Osteoblast (primary cell): ENCODE measurements around the gene PTPRN2. TPM values are rescaled to one million over a fixed set of nuclear protein-coding genes. Genes with fewer than 3 reads are reported as not detected.

Experiments used
- DNase-seq: peaks from one replicate; pipeline ENCODE4 v3.0.0; 2011; ENCODE audit warnings: low spot score, mixed read lengths; ENCODE audit not compliant: insufficient read length; ENCODE audit errors: missing footprints
- H2AFZ ChIP-seq: 2 replicates; pipeline ENCODE4 v1.6.0; 2011; ENCODE audit warnings: mild to moderate bottlenecking, low read length
- H3K27ac ChIP-seq: 2 replicates; pipeline ENCODE4 v1.5.1; 2011; ENCODE audit warnings: mild to moderate bottlenecking, low read depth, low read length, moderate library complexity
- H3K27me3 ChIP-seq: 2 replicates; pipeline ENCODE4 v1.6.0; 2012; ENCODE audit warnings: mild to moderate bottlenecking, control low read depth, inconsistent platforms, low read length, moderate library complexity; ENCODE audit not compliant: insufficient read depth
- H3K36me3 ChIP-seq: 2 replicates; pipeline ENCODE4 v1.5.1; 2011; ENCODE audit warnings: mild to moderate bottlenecking, low read length, control low read depth, moderate library complexity; ENCODE audit not compliant: insufficient read depth
- H3K4me1 ChIP-seq: 2 replicates; pipeline ENCODE4 v1.5.1; 2011; ENCODE audit warnings: mild to moderate bottlenecking, low read length, control low read depth, moderate library complexity; ENCODE audit not compliant: insufficient read depth
- H3K4me2 ChIP-seq: 2 replicates; pipeline ENCODE4 v1.6.0; 2011; ENCODE audit warnings: mild to moderate bottlenecking, low read length; ENCODE audit not compliant: insufficient read depth
- H3K4me3 ChIP-seq: fragments of 200-600 bp; sonication (generic); 3 replicates; pipeline ENCODE4 v1.5.1; 2012; ENCODE audit warnings: mild to moderate bottlenecking, low read length, inconsistent platforms; ENCODE audit not compliant: insufficient read depth
- H3K79me2 ChIP-seq: 2 replicates; pipeline ENCODE4 v1.6.0; 2012; ENCODE audit warnings: mild to moderate bottlenecking, low read length, control low read depth, inconsistent platforms; ENCODE audit not compliant: insufficient read depth
- H3K9me3 ChIP-seq: 2 replicates; pipeline ENCODE4 v1.5.1; 2011; ENCODE audit warnings: low read depth, low read length, control low read depth
- H4K20me1 ChIP-seq: 2 replicates; pipeline ENCODE4 v1.6.0; 2012; ENCODE audit warnings: mild to moderate bottlenecking, low read length, control low read depth; ENCODE audit not compliant: insufficient read depth
- total RNA-seq: library from RNA; depleted of rRNA; stranded (reverse); fragments of >200 nt; gene quantifications from 2 replicates; pipeline ENCODE4 v1.2.3, GENCODE V29; 2012
- TF ChIP-seq, protein P1 (sequence below): IDR thresholded peaks from 2 replicates; pipeline ENCODE4 v1.5.1; 2011; ENCODE audit warnings: mild to moderate bottlenecking, low read depth, low read length, moderate library complexity; ENCODE audit errors: extremely low read depth

Gene PTPRN2
- total RNA-seq, 1 donor = 0.36 TPM

DNA sequence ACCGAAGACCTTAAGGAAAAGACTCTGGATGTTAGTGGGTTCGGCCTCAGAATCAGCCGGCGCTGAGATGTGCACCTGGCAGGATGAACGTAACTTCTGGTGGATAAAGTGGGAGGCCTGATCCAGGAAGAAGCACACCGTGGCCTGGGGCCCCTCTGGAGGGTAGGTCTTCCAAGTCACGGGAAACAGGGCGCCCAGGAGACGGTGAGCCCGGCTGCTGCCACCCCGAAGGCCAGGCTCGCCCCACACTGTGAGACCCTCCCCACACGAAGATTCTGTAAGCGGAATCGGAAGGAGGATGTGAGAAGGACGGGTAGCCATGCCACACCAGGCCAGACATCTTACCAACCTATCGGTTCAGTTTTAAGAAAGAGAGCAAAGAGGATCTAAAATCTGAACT is 971.8 kb downstream of the PTPRN2 start:
- no peak overlapping the region for H2AFZ ChIP-seq
- TF ChIP-seq, protein P1, sequence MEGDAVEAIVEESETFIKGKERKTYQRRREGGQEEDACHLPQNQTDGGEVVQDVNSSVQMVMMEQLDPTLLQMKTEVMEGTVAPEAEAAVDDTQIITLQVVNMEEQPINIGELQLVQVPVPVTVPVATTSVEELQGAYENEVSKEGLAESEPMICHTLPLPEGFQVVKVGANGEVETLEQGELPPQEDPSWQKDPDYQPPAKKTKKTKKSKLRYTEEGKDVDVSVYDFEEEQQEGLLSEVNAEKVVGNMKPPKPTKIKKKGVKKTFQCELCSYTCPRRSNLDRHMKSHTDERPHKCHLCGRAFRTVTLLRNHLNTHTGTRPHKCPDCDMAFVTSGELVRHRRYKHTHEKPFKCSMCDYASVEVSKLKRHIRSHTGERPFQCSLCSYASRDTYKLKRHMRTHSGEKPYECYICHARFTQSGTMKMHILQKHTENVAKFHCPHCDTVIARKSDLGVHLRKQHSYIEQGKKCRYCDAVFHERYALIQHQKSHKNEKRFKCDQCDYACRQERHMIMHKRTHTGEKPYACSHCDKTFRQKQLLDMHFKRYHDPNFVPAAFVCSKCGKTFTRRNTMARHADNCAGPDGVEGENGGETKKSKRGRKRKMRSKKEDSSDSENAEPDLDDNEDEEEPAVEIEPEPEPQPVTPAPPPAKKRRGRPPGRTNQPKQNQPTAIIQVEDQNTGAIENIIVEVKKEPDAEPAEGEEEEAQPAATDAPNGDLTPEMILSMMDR = no peak
- peak; percentile 35 for DNase-seq
- H3K9me3 ChIP-seq = no peaks in the 10 kb centered on the region
- H3K27ac ChIP-seq = no peak overlapping the region
- H3K4me2 ChIP-seq = no peak overlapping the region
- no peaks in the 10 kb centered on the region for H3K4me1 ChIP-seq
- no peaks in the 10 kb centered on the region for H4K20me1 ChIP-seq
- H3K4me3 ChIP-seq = no peak overlapping the region
- no peaks in the 10 kb centered on the region for H3K27me3 ChIP-seq
- no peaks in the 10 kb centered on the region for H3K79me2 ChIP-seq
- H3K36me3 ChIP-seq = no peaks in the 10 kb centered on the region

DNA sequence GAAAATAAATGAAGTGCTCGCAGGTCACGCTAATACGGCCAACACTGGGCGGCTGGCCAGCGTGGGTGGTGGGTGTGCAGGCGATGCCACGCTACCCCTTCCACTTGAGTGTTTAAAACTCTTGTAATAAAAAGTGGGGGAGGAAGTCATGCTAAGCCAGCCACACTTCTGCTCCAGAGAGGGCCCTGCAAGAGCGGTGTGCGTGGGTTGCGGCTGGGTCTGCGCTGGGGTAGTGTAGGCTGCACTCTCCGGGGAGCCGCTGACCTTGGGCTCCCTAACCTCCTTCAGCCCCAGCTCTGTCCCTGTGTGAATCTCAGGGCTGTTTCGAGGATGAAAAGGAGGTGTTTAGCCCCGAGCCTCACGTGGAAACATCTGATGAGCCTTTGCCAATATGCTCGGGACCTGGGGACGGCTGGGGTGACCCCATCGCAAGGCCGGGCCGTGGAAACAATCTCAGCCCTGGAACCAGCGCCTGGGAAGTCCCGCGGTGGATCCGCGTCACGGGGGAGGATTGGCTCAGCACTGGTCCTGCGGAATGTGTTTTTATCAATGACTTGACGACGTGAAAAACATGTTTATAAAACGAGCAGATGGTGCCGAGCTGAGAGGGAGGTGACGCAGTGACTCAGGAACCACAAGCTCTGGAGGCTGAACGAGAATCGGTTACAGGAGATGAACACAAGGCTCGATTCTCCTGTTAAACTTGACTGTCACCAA is 972.4 kb downstream of the PTPRN2 start:
- Histone ChIP-seq H3K27ac (no peak overlapping the region), H3K9me3 (no peaks in the 10 kb centered on the region), H2AFZ (no peak overlapping the region), H4K20me1 (no peaks in the 10 kb centered on the region), H3K27me3 (no peaks in the 10 kb centered on the region), H3K79me2 (no peaks in the 10 kb centered on the region), H3K4me1 (no peaks in the 10 kb centered on the region), H3K36me3 (no peaks in the 10 kb centered on the region), H3K4me3 (no peak overlapping the region), H3K4me2 (no peak overlapping the region)
- DNase-seq = peak; percentile 52
- TF ChIP-seq, protein P1 = no peak

DNA sequence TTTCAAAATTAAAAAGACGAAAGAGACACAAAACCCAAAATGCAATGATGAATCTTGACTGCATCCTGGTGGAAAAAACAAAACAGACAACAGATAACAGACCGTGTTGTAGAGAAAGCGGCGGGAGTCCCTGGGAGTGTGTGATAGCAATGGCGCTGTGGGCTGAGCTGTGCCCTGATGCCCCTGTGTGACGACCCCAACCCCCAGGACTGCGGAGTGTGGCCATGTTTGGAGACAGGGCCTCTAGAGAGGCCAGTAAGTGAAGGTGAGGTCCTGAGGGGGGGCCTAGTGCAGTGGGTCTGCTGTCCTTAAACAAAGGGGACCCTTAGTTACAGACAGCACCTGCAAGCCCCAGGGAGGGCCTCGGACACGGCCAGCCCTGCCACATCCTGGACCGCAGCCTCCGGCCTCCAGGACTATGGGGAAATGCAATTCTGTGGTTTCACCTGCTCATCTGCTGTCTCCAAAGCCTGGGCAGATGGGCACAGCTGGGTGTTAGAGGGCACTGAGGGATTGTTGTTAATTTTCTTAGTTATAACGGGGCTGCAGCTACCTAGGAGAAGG is 973.1 kb downstream of the PTPRN2 start:
- Histone ChIP-seq H3K9me3 (no peaks in the 10 kb centered on the region), H3K27ac (no peak overlapping the region), H3K4me1 (no peaks in the 10 kb centered on the region), H4K20me1 (no peaks in the 10 kb centered on the region), H3K79me2 (no peaks in the 10 kb centered on the region), H3K36me3 (no peaks in the 10 kb centered on the region), H2AFZ (no peak overlapping the region), H3K4me2 (no peak overlapping the region), H3K27me3 (no peaks in the 10 kb centered on the region), H3K4me3 (no peak overlapping the region)
- TF ChIP-seq, protein P1 = no peak
- DNase-seq = peak; percentile 75

DNA sequence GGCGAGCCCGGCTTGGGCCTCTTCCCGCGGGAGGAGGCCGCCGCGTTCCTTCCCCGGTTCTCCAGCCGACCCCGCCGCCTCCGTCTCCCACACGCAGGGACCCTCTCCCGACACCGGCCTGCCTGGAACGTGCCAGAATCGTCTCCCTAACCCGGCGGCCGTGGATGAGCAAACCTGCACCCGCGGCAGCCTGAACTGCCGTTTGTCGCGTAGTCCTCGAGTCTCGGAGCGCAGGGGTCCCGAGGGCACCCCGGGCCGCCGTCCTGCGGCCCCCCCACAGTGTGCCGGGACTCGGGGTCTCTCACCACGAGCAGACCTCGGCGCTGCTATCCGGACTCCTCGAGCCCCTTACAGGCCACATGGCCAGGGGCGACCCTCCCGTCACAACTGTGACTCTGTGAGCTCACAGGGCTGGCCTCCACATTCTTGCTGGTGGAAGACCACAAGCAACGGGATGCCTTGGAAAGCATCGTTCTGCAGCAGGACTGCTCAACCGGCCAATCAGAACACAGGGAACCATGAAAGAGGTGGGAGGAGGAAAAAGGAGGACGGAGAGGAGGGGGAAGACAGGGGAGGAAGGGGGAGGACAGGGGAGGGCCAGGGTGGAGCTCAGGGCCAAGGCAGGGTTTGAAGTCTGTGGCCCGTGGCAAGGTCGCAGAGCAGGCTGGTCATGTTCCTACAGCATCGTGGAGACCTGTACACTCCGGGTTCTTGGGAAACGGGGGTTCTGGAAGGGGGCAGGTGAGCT is 973.9 kb downstream of the PTPRN2 start:
- no peak overlapping the region for H3K27ac ChIP-seq
- no peaks in the 10 kb centered on the region for H3K9me3 ChIP-seq
- no peaks in the 10 kb centered on the region for H3K27me3 ChIP-seq
- no peak overlapping the region for H3K4me3 ChIP-seq
- peak; percentile 60 for DNase-seq
- H3K36me3 ChIP-seq = no peaks in the 10 kb centered on the region
- no peak overlapping the region for H3K4me2 ChIP-seq
- no peaks in the 10 kb centered on the region for H3K79me2 ChIP-seq
- H2AFZ ChIP-seq = no peak overlapping the region
- no peaks in the 10 kb centered on the region for H4K20me1 ChIP-seq
- TF ChIP-seq, protein P1 = no peak
- H3K4me1 ChIP-seq = no peaks in the 10 kb centered on the region
